ENCODE results near the gene PAMR1.
A peak's percentile ranks its signal among the peaks of the same experiment; 100 is the strongest.

The PAMR1 gene

DNA sequence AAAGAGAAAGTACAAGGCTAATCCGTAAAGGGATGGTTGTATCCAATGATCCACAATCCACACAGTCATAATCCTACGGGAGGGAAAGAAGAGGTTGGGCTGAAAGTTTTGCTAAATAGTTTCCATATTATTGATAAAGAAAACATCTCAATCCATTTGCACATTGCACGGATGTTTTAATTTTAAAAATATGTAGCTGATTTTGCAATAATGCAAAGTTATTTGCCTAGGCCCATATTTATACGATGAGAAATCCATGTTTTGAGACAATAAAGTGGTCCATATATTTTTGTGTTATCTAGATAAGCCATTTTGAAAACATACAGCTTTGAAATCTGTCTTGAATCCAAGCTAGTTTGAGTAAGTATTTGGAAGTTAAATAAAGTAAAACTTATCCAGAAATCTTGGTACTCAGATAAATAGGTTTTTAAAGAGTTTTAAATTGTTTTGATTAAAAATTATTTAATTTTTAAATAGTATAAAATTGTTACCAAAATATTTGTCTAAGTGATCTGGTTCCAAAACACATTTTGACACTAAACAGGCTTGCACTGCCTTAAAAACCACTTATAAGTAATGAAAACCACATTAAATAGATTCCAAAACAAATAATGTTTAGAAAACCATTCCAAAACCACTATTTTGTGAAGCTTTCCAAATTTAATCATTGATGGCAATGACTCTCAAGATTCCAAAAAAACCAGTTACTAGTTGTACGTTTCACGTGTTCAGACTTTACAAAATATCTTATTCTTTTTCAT is 38.2 kb upstream of the PAMR1 start:
- TF ChIP-seq, protein P1, sequence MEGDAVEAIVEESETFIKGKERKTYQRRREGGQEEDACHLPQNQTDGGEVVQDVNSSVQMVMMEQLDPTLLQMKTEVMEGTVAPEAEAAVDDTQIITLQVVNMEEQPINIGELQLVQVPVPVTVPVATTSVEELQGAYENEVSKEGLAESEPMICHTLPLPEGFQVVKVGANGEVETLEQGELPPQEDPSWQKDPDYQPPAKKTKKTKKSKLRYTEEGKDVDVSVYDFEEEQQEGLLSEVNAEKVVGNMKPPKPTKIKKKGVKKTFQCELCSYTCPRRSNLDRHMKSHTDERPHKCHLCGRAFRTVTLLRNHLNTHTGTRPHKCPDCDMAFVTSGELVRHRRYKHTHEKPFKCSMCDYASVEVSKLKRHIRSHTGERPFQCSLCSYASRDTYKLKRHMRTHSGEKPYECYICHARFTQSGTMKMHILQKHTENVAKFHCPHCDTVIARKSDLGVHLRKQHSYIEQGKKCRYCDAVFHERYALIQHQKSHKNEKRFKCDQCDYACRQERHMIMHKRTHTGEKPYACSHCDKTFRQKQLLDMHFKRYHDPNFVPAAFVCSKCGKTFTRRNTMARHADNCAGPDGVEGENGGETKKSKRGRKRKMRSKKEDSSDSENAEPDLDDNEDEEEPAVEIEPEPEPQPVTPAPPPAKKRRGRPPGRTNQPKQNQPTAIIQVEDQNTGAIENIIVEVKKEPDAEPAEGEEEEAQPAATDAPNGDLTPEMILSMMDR (conservative IDR thresholded peaks at IDR 0.05; ENCODE audit: control insufficient read depth, insufficient read depth, low read depth, low read length), result no peak
- peak; percentile 49 for DNase-seq (ENCODE audit: low read depth)
- no peak overlapping the region for H3K4me3 ChIP-seq (ENCODE audit: control insufficient read depth, low read depth, low read length)

DNA sequence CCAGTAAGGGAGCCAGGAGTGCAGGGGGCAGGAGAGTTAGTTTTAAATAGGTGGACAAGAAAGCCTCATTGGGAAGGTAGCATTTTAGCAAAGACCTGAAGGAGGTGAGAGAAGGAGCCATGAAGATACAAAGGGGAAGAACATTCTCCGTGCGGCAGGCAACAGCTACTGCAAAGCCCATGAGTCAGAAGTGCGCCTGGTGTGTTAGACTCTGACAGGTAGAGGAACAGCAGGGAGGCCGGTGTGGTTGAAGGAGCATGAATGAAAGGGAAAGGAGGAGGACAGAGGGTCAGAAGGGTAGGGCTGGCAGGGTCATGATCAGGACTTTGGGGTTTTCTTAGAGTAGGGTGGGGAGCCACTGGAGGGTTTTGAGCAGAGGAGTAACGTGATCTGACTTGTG is 34.5 kb upstream of the PAMR1 start:
- TF ChIP-seq, protein P1 (conservative IDR thresholded peaks at IDR 0.05; ENCODE audit: control insufficient read depth, insufficient read depth, low read depth, low read length), result no peak
- DNase-seq (ENCODE audit: low read depth), result no peak
- H3K4me3 ChIP-seq (ENCODE audit: control insufficient read depth, low read depth, low read length), result no peak overlapping the region

DNA sequence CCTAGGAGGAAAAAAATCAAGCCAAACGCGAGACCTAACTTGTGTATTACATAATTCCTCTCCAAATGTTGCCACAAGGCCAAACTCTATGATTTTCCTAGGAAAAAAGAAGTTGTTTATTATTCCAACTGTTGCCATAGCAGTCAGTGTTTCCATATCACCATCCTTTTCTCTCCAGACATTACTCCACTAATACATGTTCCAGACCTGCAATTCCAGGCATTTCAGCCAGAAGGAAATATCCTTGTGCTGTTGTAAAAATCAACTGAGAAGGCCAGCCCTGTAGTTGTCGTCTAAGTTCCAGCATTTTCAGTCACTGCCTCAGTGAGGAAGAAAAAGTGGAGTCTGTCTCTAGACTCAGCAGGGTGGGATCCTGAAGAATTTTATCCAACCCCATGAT is 33.1 kb upstream of the PAMR1 start:
- TF ChIP-seq, protein P1 (conservative IDR thresholded peaks at IDR 0.05; ENCODE audit: control insufficient read depth, insufficient read depth, low read depth, low read length), result no peak
- no peak overlapping the region for H3K4me3 ChIP-seq (ENCODE audit: control insufficient read depth, low read depth, low read length)
- peak; percentile 28 for DNase-seq (ENCODE audit: low read depth)

DNA sequence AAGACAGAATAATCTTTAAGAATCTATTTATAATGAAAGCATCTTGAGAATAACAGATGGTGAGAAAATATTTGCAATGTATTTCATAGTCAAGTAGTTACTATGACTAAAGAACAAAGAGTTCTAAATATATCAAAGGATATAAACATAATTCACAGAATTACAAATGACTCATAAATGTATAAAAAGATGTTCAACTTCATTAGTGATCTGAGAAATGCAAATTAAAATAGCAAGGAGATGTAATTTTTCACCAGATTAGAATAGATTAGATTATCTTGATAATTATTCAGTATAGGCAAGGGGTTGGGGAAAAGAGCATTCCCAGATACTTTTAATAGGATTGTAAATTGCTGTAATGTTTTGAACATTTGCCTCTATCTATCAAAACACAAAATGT is 30.1 kb upstream of the PAMR1 start:
- TF ChIP-seq, protein P1 (conservative IDR thresholded peaks at IDR 0.05; ENCODE audit: control insufficient read depth, insufficient read depth, low read depth, low read length), result no peak
- no peak for DNase-seq (ENCODE audit: low read depth)

DNA sequence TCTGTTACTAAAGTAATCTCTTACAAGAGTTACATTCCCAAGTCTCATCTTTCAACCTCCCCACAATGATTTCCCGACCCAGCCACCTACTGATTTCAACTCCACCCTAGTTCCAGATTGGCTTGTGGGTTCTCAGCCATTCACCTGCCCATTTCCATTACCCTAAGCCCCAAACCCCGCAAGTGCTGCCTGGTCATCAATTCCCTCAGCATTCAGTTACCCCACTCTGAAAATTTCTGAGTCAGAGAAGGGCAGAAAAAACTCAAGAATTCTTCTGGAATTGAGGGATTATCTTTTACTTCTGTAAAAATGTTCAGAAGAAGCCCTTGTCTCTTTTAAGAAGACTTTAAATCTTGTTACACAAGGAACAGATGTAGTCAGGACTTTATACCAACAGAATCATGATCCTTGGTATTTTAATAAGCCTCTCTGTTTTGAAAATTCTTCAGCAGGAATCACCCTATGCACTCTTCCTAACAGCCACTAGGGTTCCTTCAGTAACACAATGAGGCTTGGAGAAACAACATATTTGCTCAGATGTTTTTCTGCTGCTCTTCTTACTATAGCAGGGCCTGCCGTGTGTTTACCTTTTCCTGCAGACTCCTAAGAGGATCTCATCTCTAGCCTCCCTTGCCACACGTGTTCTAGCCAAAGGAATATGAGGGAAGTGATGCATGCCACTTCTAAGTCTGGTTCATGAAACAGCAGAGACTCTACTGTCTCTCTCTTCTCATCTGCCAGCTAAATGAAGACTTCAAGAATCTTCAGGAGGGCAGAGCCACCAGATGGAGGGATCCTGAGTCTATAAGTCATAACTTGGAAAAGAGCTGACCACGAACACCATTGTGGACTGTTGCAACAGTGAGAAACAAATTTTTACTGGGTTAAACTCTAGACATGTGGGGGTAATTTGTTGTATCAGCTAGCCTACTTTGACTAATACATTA is 29.3 kb upstream of the PAMR1 start:
- DNase-seq (ENCODE audit: low read depth), result peak; percentile 88
- TF ChIP-seq, protein P1 (conservative IDR thresholded peaks at IDR 0.05; ENCODE audit: control insufficient read depth, insufficient read depth, low read depth, low read length), result peak; percentile 53
- no peak overlapping the region for H3K4me3 ChIP-seq (ENCODE audit: control insufficient read depth, low read depth, low read length)

More for the DNA sequence above, 30.1 kb upstream of the PAMR1 start:
- H3K4me3 ChIP-seq (ENCODE audit: control insufficient read depth, low read depth, low read length), result no peak overlapping the region

DNA sequence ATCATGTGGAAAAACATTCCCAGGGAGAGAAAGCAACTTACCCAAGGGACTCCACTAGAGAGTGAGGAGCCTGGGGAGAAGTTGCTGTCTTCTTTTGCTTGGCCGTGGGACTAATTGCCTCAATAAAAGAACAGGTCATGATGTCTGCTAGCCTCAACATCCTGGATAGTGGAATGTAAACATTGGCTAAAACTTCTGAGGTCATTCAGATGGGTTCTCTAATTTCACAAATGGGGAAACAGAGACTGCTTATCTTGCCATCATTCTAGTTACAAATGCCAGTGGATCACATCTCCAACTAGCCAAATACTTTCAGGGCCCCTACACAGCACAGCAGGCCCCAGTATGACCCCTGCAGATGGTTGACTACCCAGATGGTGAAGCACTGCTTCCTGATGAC is 28.4 kb upstream of the PAMR1 start:
- TF ChIP-seq, protein P1 (conservative IDR thresholded peaks at IDR 0.05; ENCODE audit: control insufficient read depth, insufficient read depth, low read depth, low read length), result no peak
- no peak overlapping the region for H3K4me3 ChIP-seq (ENCODE audit: control insufficient read depth, low read depth, low read length)
- peak; percentile 92 for DNase-seq (ENCODE audit: low read depth)
